K562 (cell line): ENCODE measurements around the gene MED16. TPM values are rescaled to one million over a fixed set of nuclear protein-coding genes. Genes with fewer than 3 reads are reported as not detected.

Experiments
- BRD4 ChIP-seq: fragments of 200-600 bp; sonication (generic); IDR thresholded peaks from 2 replicates; pipeline ENCODE4 v1.6.1; 2017; ENCODE audit warnings: inconsistent platforms
- BRD9 ChIP-seq: fragments of 450-650 bp; IDR thresholded peaks from 2 replicates; pipeline ENCODE4 v1.6.1; 2018; ENCODE audit warnings: low read depth; ENCODE audit not compliant: partially characterized antibody
- HDAC2 ChIP-seq: fragments of 450-650 bp; IDR thresholded peaks from 2 replicates; pipeline ENCODE4 v1.6.1; 2016; ENCODE audit warnings: mild to moderate bottlenecking
- KLF13 ChIP-seq: fragments of 450-650 bp; IDR thresholded peaks from 2 replicates; pipeline ENCODE4 v1.6.1; 2016; ENCODE audit warnings: missing genetic modification characterization, low read depth, mild to moderate bottlenecking, missing compliant biosample characterization, moderate library complexity, borderline replicate concordance
- NFE2 ChIP-seq: IDR thresholded peaks from 2 replicates; pipeline ENCODE4 v1.6.1; 2014; ENCODE audit warnings: antibody characterized with exemption, low read depth
- PCBP2 ChIP-seq: fragments of 200-400 bp; formaldehyde crosslinking; IDR thresholded peaks from 2 replicates; pipeline ENCODE4 v1.6.1; 2018; ENCODE audit warnings: low read length, low read depth, mild to moderate bottlenecking, moderate library complexity; ENCODE audit not compliant: poor library complexity, severe bottlenecking
- POLR2AphosphoS5 ChIP-seq: IDR thresholded peaks from 2 replicates; pipeline ENCODE4 v1.6.1; 2011; ENCODE audit warnings: mild to moderate bottlenecking, low read depth, low read length, moderate library complexity; ENCODE audit not compliant: control insufficient read depth, insufficient read depth
- RBFOX2 ChIP-seq: fragments of 200-400 bp; formaldehyde crosslinking; IDR thresholded peaks from 2 replicates; pipeline ENCODE4 v1.6.1; 2017; ENCODE audit warnings: low read depth, mild to moderate bottlenecking, low read length, moderate library complexity
- SMC3 ChIP-seq: conservative IDR thresholded peaks from 2 replicates; pipeline ENCODE4 v1.6.1; 2011; ENCODE audit warnings: low read depth, low read length, improper control_type of control experiment; ENCODE audit not compliant: insufficient read depth
- YY1 ChIP-seq, 3 experiments: IDR thresholded peaks; 2 replicates each; pipeline ENCODE4 v1.6.1; 2011; ENCODE audit warnings: low read length in 2 of 3, mild to moderate bottlenecking in 2 of 3, moderate library complexity in 2 of 3, borderline replicate concordance in 1 of 3, control low read depth in 1 of 3, low read depth in 1 of 3; ENCODE audit not compliant: insufficient read depth in 3 of 3, insufficient replicate concordance in 2 of 3, control insufficient read depth in 1 of 3, insufficient read length in 1 of 3; ENCODE audit errors: extremely low read depth in 1 of 3
- ZNF263 ChIP-seq: sonication (generic); formaldehyde crosslinking; IDR thresholded peaks from 2 replicates; pipeline ENCODE4 v1.8.0; 2022; ENCODE audit warnings: mild to moderate bottlenecking, missing genetic modification reagents, borderline replicate concordance
- polyA plus RNA-seq, 8 experiments: library from polyadenylated mRNA; depleted of rRNA in 4 of 8; stranded (reverse) in 5 of 8; unstranded in 3 of 8; fragments of >200 nt; fragmentation: Nextera tagmentation in 2 of 8; fragmentation: Illumina TruSeq in 1 of 8; extraction: Ambion mirVana in 2 of 8; extraction: Trizol in 1 of 8; gene quantifications; 2 replicates each; pipeline versions ENCODE4 v1.2.1 to v1.2.3, GENCODE V29; 2011 to 2014; ENCODE audit warnings: inconsistent platforms in 1 of 8, missing spikeins in 1 of 8
- total RNA-seq, 7 experiments: library from RNA; depleted of rRNA in 6 of 7; stranded (reverse); fragments of >200 nt in 6 of 7; fragmentation: Illumina TruSeq in 2 of 7; extraction: Trizol in 2 of 7; gene quantifications; 2 replicates each; pipeline versions ENCODE4 v1.2.1 to v1.2.3, GENCODE V29; 2011 to 2021; ENCODE audit warnings: low replicate concordance in 1 of 7
- TF ChIP-seq, protein P1 (sequence below): IDR thresholded peaks from 3 replicates; pipeline ENCODE4 v1.6.1; 2011; ENCODE audit warnings: borderline replicate concordance, mild to moderate bottlenecking; ENCODE audit not compliant: insufficient read length, insufficient read depth
- TF ChIP-seq, protein P2 (sequence below): fragments of 450-650 bp; conservative IDR thresholded peaks from 2 replicates; pipeline ENCODE4 v1.6.1; 2016; ENCODE audit warnings: missing genetic modification characterization, low read depth, mild to moderate bottlenecking, control low read depth, missing compliant biosample characterization
- TF ChIP-seq, protein P3 (sequence below): fragments of 200-800 bp; sonication (Bioruptor generic); IDR thresholded peaks from 2 replicates; pipeline ENCODE4 v1.6.1; 2017; ENCODE audit warnings: missing genetic modification characterization, missing compliant biosample characterization
- TF ChIP-seq, protein P4 (sequence below): sonication (generic); formaldehyde crosslinking; IDR thresholded peaks from 2 replicates; pipeline ENCODE4 v1.8.0; 2022; ENCODE audit warnings: mild to moderate bottlenecking, missing genetic modification reagents
- TF ChIP-seq, protein P5 (sequence below), 2 experiments: fragments of 450-650 bp; IDR thresholded peaks; 2 replicates each; pipeline ENCODE4 v1.6.1; 2016

The MED16 gene
- total and polyA plus RNA-seq, 9 of the 15 experiments (the other 6 are each of a cell fraction or from before 2014, with no cell fraction given), result 0.89 to 59.9 (median 8.6) TPM

DNA sequence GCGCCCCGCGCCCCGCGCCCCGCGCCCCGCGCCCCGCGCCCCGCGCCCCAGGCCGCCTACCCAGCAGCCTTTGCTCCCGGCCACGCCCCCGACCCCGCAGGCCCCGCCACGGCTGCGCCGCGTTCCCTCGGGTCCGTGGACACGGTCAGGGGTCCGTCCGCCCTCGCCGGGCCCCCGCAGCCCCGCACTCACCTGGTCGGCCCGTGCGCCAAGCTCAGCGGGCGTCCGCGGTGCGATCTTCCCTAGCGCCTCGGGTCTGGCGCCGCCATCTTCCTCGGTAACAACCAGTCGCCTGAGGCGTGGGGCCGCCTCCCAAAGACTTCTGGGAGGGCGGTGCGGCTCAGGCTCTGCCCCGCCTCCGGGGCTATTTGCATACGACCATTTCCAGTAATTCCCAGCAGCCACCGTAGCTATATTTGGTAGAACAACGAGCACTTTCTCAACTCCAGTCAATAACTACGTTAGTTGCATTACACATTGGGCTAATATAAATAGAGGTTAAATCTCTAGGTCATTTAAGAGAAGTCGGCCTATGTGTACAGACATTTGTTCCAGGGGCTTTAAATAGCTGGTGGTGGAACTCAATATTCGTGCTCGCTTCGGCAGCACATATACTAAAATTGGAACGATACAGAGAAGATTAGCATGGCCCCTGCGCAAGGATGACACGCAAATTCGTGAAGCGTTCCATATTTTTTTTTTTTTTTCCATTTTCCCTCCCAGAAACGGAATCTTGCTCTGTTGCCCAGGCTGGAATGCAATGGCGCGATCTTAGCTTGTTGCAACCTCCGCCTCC, at the start of gene MED16, which contains the start of gene RNU6-9 (continued):
- TF ChIP-seq RBFOX2, result peak; percentile 93
- TF ChIP-seq BRD4, result no peak
- TF ChIP-seq, protein P1, sequence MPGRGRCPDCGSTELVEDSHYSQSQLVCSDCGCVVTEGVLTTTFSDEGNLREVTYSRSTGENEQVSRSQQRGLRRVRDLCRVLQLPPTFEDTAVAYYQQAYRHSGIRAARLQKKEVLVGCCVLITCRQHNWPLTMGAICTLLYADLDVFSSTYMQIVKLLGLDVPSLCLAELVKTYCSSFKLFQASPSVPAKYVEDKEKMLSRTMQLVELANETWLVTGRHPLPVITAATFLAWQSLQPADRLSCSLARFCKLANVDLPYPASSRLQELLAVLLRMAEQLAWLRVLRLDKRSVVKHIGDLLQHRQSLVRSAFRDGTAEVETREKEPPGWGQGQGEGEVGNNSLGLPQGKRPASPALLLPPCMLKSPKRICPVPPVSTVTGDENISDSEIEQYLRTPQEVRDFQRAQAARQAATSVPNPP, result peak; percentile 96
- TF ChIP-seq NFE2, result peak; percentile 51; the same call in 1 of the 2 replicates
- TF ChIP-seq KLF13 (tag), result peak; percentile 84; the same call in 1 of the 2 replicates
- TF ChIP-seq, protein P2, sequence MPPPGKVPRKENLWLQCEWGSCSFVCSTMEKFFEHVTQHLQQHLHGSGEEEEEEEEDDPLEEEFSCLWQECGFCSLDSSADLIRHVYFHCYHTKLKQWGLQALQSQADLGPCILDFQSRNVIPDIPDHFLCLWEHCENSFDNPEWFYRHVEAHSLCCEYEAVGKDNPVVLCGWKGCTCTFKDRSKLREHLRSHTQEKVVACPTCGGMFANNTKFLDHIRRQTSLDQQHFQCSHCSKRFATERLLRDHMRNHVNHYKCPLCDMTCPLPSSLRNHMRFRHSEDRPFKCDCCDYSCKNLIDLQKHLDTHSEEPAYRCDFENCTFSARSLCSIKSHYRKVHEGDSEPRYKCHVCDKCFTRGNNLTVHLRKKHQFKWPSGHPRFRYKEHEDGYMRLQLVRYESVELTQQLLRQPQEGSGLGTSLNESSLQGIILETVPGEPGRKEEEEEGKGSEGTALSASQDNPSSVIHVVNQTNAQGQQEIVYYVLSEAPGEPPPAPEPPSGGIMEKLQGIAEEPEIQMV (tag), result peak; percentile 68; the same call in 1 of the 2 replicates
- peak; percentile 68; the same call in 1 of the 2 replicates for TF ChIP-seq ZNF263
- TF ChIP-seq SMC3, result 0 out of 2 replicates have a peak, but pooled peaks have one; percentile 9
- TF ChIP-seq, protein P3, sequence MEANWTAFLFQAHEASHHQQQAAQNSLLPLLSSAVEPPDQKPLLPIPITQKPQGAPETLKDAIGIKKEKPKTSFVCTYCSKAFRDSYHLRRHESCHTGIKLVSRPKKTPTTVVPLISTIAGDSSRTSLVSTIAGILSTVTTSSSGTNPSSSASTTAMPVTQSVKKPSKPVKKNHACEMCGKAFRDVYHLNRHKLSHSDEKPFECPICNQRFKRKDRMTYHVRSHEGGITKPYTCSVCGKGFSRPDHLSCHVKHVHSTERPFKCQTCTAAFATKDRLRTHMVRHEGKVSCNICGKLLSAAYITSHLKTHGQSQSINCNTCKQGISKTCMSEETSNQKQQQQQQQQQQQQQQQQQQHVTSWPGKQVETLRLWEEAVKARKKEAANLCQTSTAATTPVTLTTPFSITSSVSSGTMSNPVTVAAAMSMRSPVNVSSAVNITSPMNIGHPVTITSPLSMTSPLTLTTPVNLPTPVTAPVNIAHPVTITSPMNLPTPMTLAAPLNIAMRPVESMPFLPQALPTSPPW, result peak; percentile 61
- no peak for TF ChIP-seq PCBP2
- peak; percentile 94 for TF ChIP-seq BRD9
- TF ChIP-seq, protein P4, sequence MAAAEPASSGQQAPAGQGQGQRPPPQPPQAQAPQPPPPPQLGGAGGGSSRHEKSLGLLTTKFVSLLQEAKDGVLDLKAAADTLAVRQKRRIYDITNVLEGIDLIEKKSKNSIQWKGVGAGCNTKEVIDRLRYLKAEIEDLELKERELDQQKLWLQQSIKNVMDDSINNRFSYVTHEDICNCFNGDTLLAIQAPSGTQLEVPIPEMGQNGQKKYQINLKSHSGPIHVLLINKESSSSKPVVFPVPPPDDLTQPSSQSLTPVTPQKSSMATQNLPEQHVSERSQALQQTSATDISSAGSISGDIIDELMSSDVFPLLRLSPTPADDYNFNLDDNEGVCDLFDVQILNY (CRISPR knock-in tag), result no peak
- TF ChIP-seq, protein P5, sequence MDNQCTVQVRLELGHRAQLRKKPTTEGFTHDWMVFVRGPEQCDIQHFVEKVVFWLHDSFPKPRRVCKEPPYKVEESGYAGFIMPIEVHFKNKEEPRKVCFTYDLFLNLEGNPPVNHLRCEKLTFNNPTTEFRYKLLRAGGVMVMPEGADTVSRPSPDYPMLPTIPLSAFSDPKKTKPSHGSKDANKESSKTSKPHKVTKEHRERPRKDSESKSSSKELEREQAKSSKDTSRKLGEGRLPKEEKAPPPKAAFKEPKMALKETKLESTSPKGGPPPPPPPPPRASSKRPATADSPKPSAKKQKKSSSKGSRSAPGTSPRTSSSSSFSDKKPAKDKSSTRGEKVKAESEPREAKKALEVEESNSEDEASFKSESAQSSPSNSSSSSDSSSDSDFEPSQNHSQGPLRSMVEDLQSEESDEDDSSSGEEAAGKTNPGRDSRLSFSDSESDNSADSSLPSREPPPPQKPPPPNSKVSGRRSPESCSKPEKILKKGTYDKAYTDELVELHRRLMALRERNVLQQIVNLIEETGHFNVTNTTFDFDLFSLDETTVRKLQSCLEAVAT (IDR thresholded peaks at IDR 0.05), result peak in 1 of 2 experiments; percentile 66; a peak in 2 of 4 replicates
- TF ChIP-seq YY1 (IDR thresholded peaks at IDR 0.05; ENCODE audit: borderline replicate concordance in 1 of 3, control insufficient read depth in 1 of 3, extremely low read depth in 1 of 3, insufficient read depth in 3 of 3, insufficient read length in 1 of 3, insufficient replicate concordance in 2 of 3, low read depth in 1 of 3, low read length in 2 of 3), result peak; percentile 66 to 96 (median 93)
- TF ChIP-seq HDAC2, result peak; percentile 39; the same call in 1 of the 2 replicates
- TF ChIP-seq POLR2AphosphoS5, result peak; percentile 33; the same call in 1 of the 2 replicates
